OCI-LY7 (cell line): ENCODE results near the gene OAS3. TPM values are rescaled to one million over a fixed set of nuclear protein-coding genes. Genes with fewer than 3 reads are reported as not detected.

Experiments used
- BruUV-seq: library from RNA; stranded (reverse); fragments of 400-500 nt; replicated peaks from 2 replicates; lab custom pipeline; 2021; lab: Mats Ljungman, UMichigan
- CTCF ChIA-PET: fragments of 300-600 bp; sonication (Branson Sonifier 250); formaldehyde crosslinking; loops from one replicate; lab custom pipeline; 2022; ENCODE audit warnings: antibody characterized with exemption; ENCODE audit not compliant: unreplicated experiment; lab: Charles Lee
- POLR2A ChIA-PET: fragments of 300-600 bp; sonication (Branson Sonifier 250); formaldehyde crosslinking; loops from one replicate; lab custom pipeline; 2022; ENCODE audit warnings: antibody characterized with exemption; lab: Charles Lee
- DNase-seq: peaks from one replicate; pipeline ENCODE4 v3.0.0-alpha.2; 2015; ENCODE audit warnings: low spot score
- H2AFZ ChIP-seq: fragments of 200-600 bp; sonication (generic), shearing (Covaris generic); 2 replicates; pipeline ENCODE4 v1.6.1; 2014; ENCODE audit warnings: mild to moderate bottlenecking, antibody characterized with exemption, low read length, moderate library complexity
- H3K27ac ChIP-seq: fragments of 200-600 bp; sonication (generic); 2 replicates; pipeline ENCODE4 v1.5.1; 2014; ENCODE audit warnings: mixed run types, low read depth, mild to moderate bottlenecking, moderate library complexity, low read length, inconsistent platforms; ENCODE audit not compliant: poor library complexity, severe bottlenecking
- H3K36me3 ChIP-seq: fragments of 200-600 bp; sonication (generic); 2 replicates; pipeline ENCODE4 v1.6.1; 2014; ENCODE audit warnings: mild to moderate bottlenecking, antibody characterized with exemption, low read length, moderate library complexity, mixed read lengths; ENCODE audit not compliant: insufficient read depth
- H3K4me1 ChIP-seq: fragments of 200-600 bp; sonication (generic); 2 replicates; pipeline ENCODE4 v1.5.1; 2014; ENCODE audit warnings: mild to moderate bottlenecking, low read length; ENCODE audit not compliant: insufficient read depth, poor library complexity, severe bottlenecking
- H3K4me2 ChIP-seq: fragments of 200-600 bp; sonication (generic); 2 replicates; pipeline ENCODE4 v1.6.1; 2014; ENCODE audit warnings: mild to moderate bottlenecking, low read length
- H3K4me3 ChIP-seq: fragments of 200-600 bp; sonication (generic); 2 replicates; pipeline ENCODE4 v1.5.1; 2014; ENCODE audit warnings: mild to moderate bottlenecking, low read depth, low read length; ENCODE audit not compliant: poor library complexity, severe bottlenecking
- H3K79me2 ChIP-seq: fragments of 200-600 bp; sonication (generic); 2 replicates; pipeline ENCODE4 v1.6.1; 2016; ENCODE audit warnings: low read depth, mild to moderate bottlenecking, low read length, moderate library complexity, mixed read lengths; ENCODE audit not compliant: insufficient read depth
- H3K9me2 ChIP-seq: fragments of 200-600 bp; sonication (generic); 2 replicates; pipeline ENCODE4 v1.6.1; 2016; ENCODE audit warnings: mild to moderate bottlenecking, low read length, mixed read lengths; ENCODE audit not compliant: insufficient read depth
- H3K9me3 ChIP-seq: fragments of 200-600 bp; sonication (generic); 2 replicates; pipeline ENCODE4 v1.6.1; 2014; ENCODE audit warnings: mild to moderate bottlenecking, mixed run types, low read length, mixed read lengths
- H4K20me1 ChIP-seq: fragments of 200-600 bp; sonication (generic); 2 replicates; pipeline ENCODE4 v1.6.1; 2014; ENCODE audit warnings: mild to moderate bottlenecking, antibody characterized with exemption, low read length, moderate library complexity, mixed read lengths; ENCODE audit not compliant: insufficient read depth
- EZH2phosphoT487 ChIP-seq: fragments of 200-600 bp; sonication (generic); IDR thresholded peaks from 2 replicates; pipeline ENCODE4 v1.6.1; 2018; ENCODE audit warnings: low read depth, borderline replicate concordance, mild to moderate bottlenecking, mixed run types, antibody characterized with exemption, low read length, moderate library complexity, mixed read lengths
- intact Hi-C: fragments of 100-400 bp; cut with micrococcal nuclease; formaldehyde crosslinking; loops from one replicate; pipeline ENCODE4 v1.10.0; 2022; ENCODE audit not compliant: unreplicated experiment
- total RNA-seq, 2 experiments: library from RNA; depleted of rRNA in 1 of 2; stranded (reverse); fragments of >200 nt in 1 of 2; shearing (Covaris generic) in 1 of 2; gene quantifications; 2 replicates each; pipeline ENCODE4 v1.2.3, GENCODE V29; 2014 to 2022
- TF ChIP-seq, protein P1 (sequence below): fragments of 200-600 bp; sonication (generic); conservative IDR thresholded peaks from 2 replicates; pipeline ENCODE4 v1.5.1; 2014; ENCODE audit warnings: mild to moderate bottlenecking, antibody characterized with exemption, low read length, moderate library complexity, mixed read lengths

Gene OAS3
- total RNA-seq, 2 experiments from 2014 or later: 0.79 to 9.2 TPM

DNA sequence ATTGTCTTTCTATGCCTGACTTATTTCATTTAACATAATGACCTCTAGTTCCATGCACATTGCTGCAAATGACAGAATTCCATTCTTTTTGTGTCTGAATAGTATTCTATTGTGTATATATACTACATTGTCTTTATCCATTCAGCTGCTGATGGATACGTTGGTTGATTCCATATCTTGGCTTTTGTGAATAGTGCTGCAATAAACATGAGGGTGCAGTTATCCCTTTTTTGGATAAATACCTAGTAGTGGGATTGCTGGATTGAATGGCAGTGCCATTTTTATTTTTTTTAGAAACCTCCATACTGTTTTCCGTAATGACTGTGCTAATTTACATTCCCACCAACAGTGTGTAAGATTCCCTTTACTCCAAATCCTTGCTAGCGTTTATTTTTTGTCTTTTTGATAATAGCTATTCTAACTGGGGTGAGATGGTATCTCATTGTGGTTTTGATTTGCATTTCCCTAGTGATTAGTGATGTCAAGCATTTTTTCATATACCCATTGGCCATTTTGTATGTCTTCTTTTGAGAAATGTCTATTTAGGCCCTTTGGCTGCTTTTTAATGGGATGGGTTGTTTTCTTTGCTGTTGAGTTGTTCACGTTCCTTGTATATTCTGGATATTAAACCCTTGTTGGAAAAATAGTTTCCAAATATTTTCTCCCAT lies 42.4 kb downstream of the OAS3 start:
- Histone ChIP-seq H3K4me2 (peak overlapping the region; percentile 85), H3K79me2 (peaks cover 72% of the 10 kb centered on the region), H3K9me3 (peaks cover 44% of the 10 kb centered on the region), H3K4me1 (peaks cover 33% of the 10 kb centered on the region), H2AFZ (no peak overlapping the region), H3K36me3 (peaks cover 47% of the 10 kb centered on the region), H3K27ac (no peak overlapping the region), H3K9me2 (no peaks in the 10 kb centered on the region), H4K20me1 (no peaks in the 10 kb centered on the region), H3K4me3 (peak overlapping the region; percentile 81)
- POLR2A ChIA-PET: interaction anchor here (1.7 kb wide), 1 partner anchor 12 kb away, joined by 14 read pairs; no protein-coding TSS in a partner anchor
- DNase-seq: no peak
- BruUV-seq: no TSS peak
- intact Hi-C loops: no loop called here
- no peak for TF ChIP-seq EZH2phosphoT487
- TF ChIP-seq, protein P1, sequence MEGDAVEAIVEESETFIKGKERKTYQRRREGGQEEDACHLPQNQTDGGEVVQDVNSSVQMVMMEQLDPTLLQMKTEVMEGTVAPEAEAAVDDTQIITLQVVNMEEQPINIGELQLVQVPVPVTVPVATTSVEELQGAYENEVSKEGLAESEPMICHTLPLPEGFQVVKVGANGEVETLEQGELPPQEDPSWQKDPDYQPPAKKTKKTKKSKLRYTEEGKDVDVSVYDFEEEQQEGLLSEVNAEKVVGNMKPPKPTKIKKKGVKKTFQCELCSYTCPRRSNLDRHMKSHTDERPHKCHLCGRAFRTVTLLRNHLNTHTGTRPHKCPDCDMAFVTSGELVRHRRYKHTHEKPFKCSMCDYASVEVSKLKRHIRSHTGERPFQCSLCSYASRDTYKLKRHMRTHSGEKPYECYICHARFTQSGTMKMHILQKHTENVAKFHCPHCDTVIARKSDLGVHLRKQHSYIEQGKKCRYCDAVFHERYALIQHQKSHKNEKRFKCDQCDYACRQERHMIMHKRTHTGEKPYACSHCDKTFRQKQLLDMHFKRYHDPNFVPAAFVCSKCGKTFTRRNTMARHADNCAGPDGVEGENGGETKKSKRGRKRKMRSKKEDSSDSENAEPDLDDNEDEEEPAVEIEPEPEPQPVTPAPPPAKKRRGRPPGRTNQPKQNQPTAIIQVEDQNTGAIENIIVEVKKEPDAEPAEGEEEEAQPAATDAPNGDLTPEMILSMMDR: no peak
- CTCF ChIA-PET: interaction anchor here (0.6 to 0.9 kb wide), 2 partner anchors 12 to 17 kb away, joined by 3 to 4 read pairs; no protein-coding TSS in a partner anchor

DNA sequence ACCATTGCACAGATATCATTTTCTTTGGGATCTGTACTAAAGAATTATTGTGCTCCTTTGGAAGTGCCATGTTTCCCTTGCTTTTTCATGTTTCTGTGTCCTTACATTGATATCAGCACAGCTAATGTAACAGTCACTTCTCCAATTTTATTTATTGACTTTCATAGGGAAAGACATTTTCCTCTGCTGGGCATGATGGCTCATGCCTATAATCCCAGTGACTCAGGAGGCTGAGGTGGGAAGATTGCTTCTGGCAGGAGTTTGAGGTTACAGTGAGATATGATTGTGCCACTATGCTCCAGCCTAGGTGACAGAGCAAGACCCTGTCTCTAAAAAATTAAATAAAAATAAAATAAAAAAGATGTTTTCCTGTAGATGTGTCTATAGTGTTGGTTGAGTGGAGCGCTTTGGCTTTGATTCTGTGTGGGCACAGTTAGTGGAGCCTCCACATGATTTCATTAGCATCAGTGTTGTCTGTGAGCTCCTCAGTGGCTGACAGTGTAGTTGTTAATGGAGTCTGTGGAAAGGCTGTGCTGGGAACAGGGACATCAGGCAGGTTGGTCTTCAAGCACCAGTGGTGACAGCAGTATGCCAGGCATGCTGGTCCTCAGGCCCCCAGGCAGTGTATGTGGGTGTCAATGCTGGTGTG lies 47.5 kb downstream of the OAS3 start:
- no peaks in the 10 kb centered on the region for H3K9me2 ChIP-seq
- intact Hi-C loops: no loop called here
- CTCF ChIA-PET: no interaction called here
- DNase-seq: no peak
- no peak overlapping the region for H3K27ac ChIP-seq
- no peak overlapping the region for H3K4me2 ChIP-seq
- no peak for TF ChIP-seq EZH2phosphoT487
- TF ChIP-seq, protein P1: no peak
- POLR2A ChIA-PET: no interaction called here
- peaks cover 97% of the 10 kb centered on the region for H3K36me3 ChIP-seq
- peaks cover 65% of the 10 kb centered on the region; the same call in 1 of the 2 replicates for H3K79me2 ChIP-seq
- no TSS peak for BruUV-seq
- H3K9me3 ChIP-seq: peaks cover 44% of the 10 kb centered on the region
- H2AFZ ChIP-seq: no peak overlapping the region
- peaks cover 19% of the 10 kb centered on the region for H3K4me1 ChIP-seq
- H4K20me1 ChIP-seq: no peaks in the 10 kb centered on the region
- H3K4me3 ChIP-seq: no peak overlapping the region
